HepG2 (cell line): ENCODE data around the gene FUT6. TPM values are rescaled to one million over a fixed set of nuclear protein-coding genes. Genes with fewer than 3 reads are reported as not detected.

ENCODE experiments used
- ATAC-seq: fragments of 200-7000 bp; cut with Tn5 transposase; 3 replicates; pipeline ENCODE4 v1.9.1; 2020; ENCODE audit warnings: mild to moderate bottlenecking, moderate library complexity
- BruUV-seq: library from RNA; stranded (reverse); fragments of 400-500 nt; replicated peaks from 2 replicates; lab custom pipeline; 2021; lab: Mats Ljungman, UMichigan
- CTCF ChIA-PET: fragments of 300-600 bp; formaldehyde crosslinking; extraction: SDS; loops from one replicate; lab custom pipeline; 2021; ENCODE audit warnings: low total read pairs, inconsistent platforms, low intra/inter-chr PET ratio; lab: Yijun Ruan, JAX
- POLR2A ChIA-PET: fragments of 350-600 bp; sonication (Branson Sonifier 250); formaldehyde crosslinking; loops from one replicate; lab custom pipeline; 2020; ENCODE audit warnings: antibody characterized with exemption, inconsistent platforms; lab: Yijun Ruan, JAX
- DNase-seq: peaks from one replicate; pipeline ENCODE4 v3.0.0-alpha.2; 2015; ENCODE audit warnings: low spot score
- FAIRE-seq: peaks from 3 replicates; lab custom pipeline; 2011; peaks lifted over from hg19 to GRCh38; lab: Jason Lieb, UNC
- H2AFZ ChIP-seq: one replicate; pipeline ENCODE4 v1.6.1; 2011; ENCODE audit warnings: low read length, inconsistent platforms
- H3K27ac ChIP-seq: fragments of 300-600 bp; 3 replicates; pipeline ENCODE4 v1.8.0; 2011; ENCODE audit warnings: mixed run types, mild to moderate bottlenecking, mixed read lengths, low read length, inconsistent platforms; ENCODE audit not compliant: insufficient read depth; ENCODE audit errors: extremely low read length
- H3K27me3 ChIP-seq, 2 experiments: fragments of 200-600 bp in 1 of 2; 2 replicates in 1 of 2; 3 replicates in 1 of 2; pipeline versions ENCODE4 v1.6.0 to v1.8.0; 2011; ENCODE audit warnings: low read length in 2 of 2, mild to moderate bottlenecking in 2 of 2, moderate library complexity in 2 of 2, inconsistent platforms in 1 of 2; ENCODE audit not compliant: insufficient read depth in 2 of 2, control insufficient read depth in 1 of 2
- H3K36me3 ChIP-seq, 2 experiments: fragments of 200-600 bp in 1 of 2; replicated peaks in 1 of 2; 2 replicates in 1 of 2; 3 replicates in 1 of 2; pipeline versions ENCODE4 v1.5.1 to v1.8.0; 2011; ENCODE audit warnings: low read length in 2 of 2, inconsistent platforms in 1 of 2; ENCODE audit not compliant: insufficient read depth in 2 of 2, control insufficient read depth in 1 of 2
- H3K4me1 ChIP-seq: 2 replicates; pipeline ENCODE4 v1.5.1; 2012; ENCODE audit warnings: low read length, inconsistent platforms; ENCODE audit not compliant: insufficient read depth
- H3K4me2 ChIP-seq: 2 replicates; pipeline ENCODE4 v1.6.0; 2011; ENCODE audit warnings: low read depth, low read length, inconsistent platforms
- H3K4me3 ChIP-seq, 3 experiments: fragments of 200-600 bp in 1 of 3; sonication (generic), shearing (Covaris generic) in 1 of 3; replicated peaks in 1 of 3; 2 replicates each; pipeline ENCODE4 v1.5.1; 2011 to 2016; ENCODE audit warnings: low read length in 3 of 3, inconsistent platforms in 2 of 3, low read depth in 2 of 3, mild to moderate bottlenecking in 2 of 3, control low read depth in 1 of 3, mixed read lengths in 1 of 3; ENCODE audit not compliant: insufficient read depth in 1 of 3
- H3K79me2 ChIP-seq: one replicate; pipeline ENCODE4 v1.6.1; 2011; ENCODE audit warnings: low read length, inconsistent platforms; ENCODE audit not compliant: insufficient read depth
- H3K9ac ChIP-seq: 2 replicates; pipeline ENCODE4 v1.6.0; 2011; ENCODE audit warnings: mild to moderate bottlenecking, low read depth, low read length, inconsistent platforms; ENCODE audit not compliant: insufficient read depth
- H3K9me3 ChIP-seq: 2 replicates; pipeline ENCODE4 v1.5.1; 2012; ENCODE audit warnings: mild to moderate bottlenecking, low read length
- H4K20me1 ChIP-seq: 2 replicates; pipeline ENCODE4 v1.6.0; 2011; ENCODE audit warnings: inconsistent platforms, mild to moderate bottlenecking, low read length, moderate library complexity; ENCODE audit not compliant: insufficient read depth
- E2F5 ChIP-seq: sonication (generic); formaldehyde crosslinking; conservative IDR thresholded peaks from 2 replicates; pipeline ENCODE4 v1.4.0; 2020; ENCODE audit warnings: missing genetic modification reagents
- HNRNPLL ChIP-seq: fragments of 200-400 bp; formaldehyde crosslinking; IDR thresholded peaks from 2 replicates; pipeline ENCODE4 v1.6.1; 2017; ENCODE audit warnings: mild to moderate bottlenecking, low read depth, low read length; ENCODE audit not compliant: poor library complexity, severe bottlenecking
- POLR2A ChIP-seq, 2 experiments: IDR thresholded peaks; 2 replicates each; pipeline ENCODE4 v1.6.1; 2011; ENCODE audit warnings: low read depth in 2 of 2, low read length in 2 of 2, mild to moderate bottlenecking in 1 of 2, moderate library complexity in 1 of 2; ENCODE audit not compliant: insufficient read depth in 1 of 2
- THYN1 ChIP-seq: sonication (generic); formaldehyde crosslinking; IDR thresholded peaks from 2 replicates; pipeline ENCODE4 v1.8.1; 2023; ENCODE audit warnings: low read depth, mild to moderate bottlenecking, moderate library complexity, missing genetic modification reagents, borderline replicate concordance
- USF2 ChIP-seq, 2 experiments: sonication (generic) in 1 of 2; formaldehyde crosslinking in 1 of 2; IDR thresholded peaks; 2 replicates each; pipeline versions ENCODE4 v1.5.1 to v1.6.1; 2011 to 2020; ENCODE audit warnings: borderline replicate concordance in 1 of 2, low read depth in 1 of 2, low read length in 1 of 2, mild to moderate bottlenecking in 1 of 2, missing genetic modification reagents in 1 of 2, moderate library complexity in 1 of 2
- WGBS: methylation state at CpG from one replicate; pipeline ENCODE4 v1.1.6; 2017; ENCODE audit warnings: low lambda C conversion rate; 5-methylcytosine and 5-hydroxymethylcytosine counted together
- in situ Hi-C: cut with HindIII; loops from 2 replicates; pipeline ENCODE4 v1.10.0; 2017; ENCODE audit warnings: low pct_unique_long_range_greater_than_20kb; ENCODE audit not compliant: extremely low pct_ligation_motif_present
- intact Hi-C: fragments of 100-400 bp; cut with micrococcal nuclease; formaldehyde crosslinking; loops from one replicate; pipeline ENCODE4 v1.10.0; 2022; ENCODE audit not compliant: unreplicated experiment
- polyA plus RNA-seq, 8 experiments: library from polyadenylated mRNA; depleted of rRNA in 3 of 8; stranded (reverse) in 7 of 8; unstranded in 1 of 8; fragments of >200 nt; fragmentation: Illumina TruSeq in 4 of 8; extraction: Trizol in 4 of 8; gene quantifications; 2 replicates each; pipeline versions ENCODE4 v1.2.1 to v1.2.3, GENCODE V29; 2011 to 2016; ENCODE audit warnings: low read depth in 4 of 8, missing spikeins in 1 of 8, mixed read lengths in 1 of 8; ENCODE audit not compliant: insufficient read depth in 1 of 8
- total RNA-seq, 5 experiments: library from RNA; depleted of rRNA; stranded (reverse); fragments of >200 nt; fragmentation: Illumina TruSeq; extraction: Trizol; gene quantifications; 2 replicates each; pipeline ENCODE4 v1.2.3, GENCODE V29; 2016; ENCODE audit warnings: low read depth in 1 of 5

The FUT6 gene
- total and polyA plus RNA-seq, 2 of the 13 experiments (the other 11 are each of a cell fraction or from before 2014, with no cell fraction given): 8.2 to 27.7 TPM

GRCh38 chr19:5817218-5817617 lies 22.3 kb downstream of the FUT6 start:
- Histone ChIP-seq H3K4me2 (no peak overlapping the region), H3K27me3 (no peaks in the 10 kb centered on the region), H3K36me3 (no peaks in the 10 kb centered on the region), H2AFZ (no peak overlapping the region), H3K9me3 (no peaks in the 10 kb centered on the region), H3K4me1 (peaks cover 7% of the 10 kb centered on the region), H3K9ac (no peak overlapping the region), H3K4me3 (no peak overlapping the region), H3K79me2 (no peaks in the 10 kb centered on the region), H4K20me1 (peaks cover 2% of the 10 kb centered on the region; the same call in 1 of the 2 replicates), H3K27ac (no peak overlapping the region)
- no TSS peak for BruUV-seq
- DNase-seq (no peak), FAIRE-seq (no peak), ATAC-seq (no peak)
- in situ Hi-C loops: no loop called here
- 95% methylated on average over 2 of the region's 2 CpGs for WGBS
- ChIA-PET CTCF (no interaction called here), POLR2A (interaction anchor here (1.1 kb wide), 1 partner anchor 10 kb away, joined by 3 read pairs; no protein-coding TSS in a partner anchor)
- no peak for TF ChIP-seq THYN1 (CRISPR knock-in tag)
- TF ChIP-seq USF2 (IDR thresholded peaks at IDR 0.05; ENCODE audit: low read depth, low read length): no peak
- no peak for TF ChIP-seq USF2 (CRISPR knock-in tag; IDR thresholded peaks at IDR 0.05; ENCODE audit: borderline replicate concordance)
- intact Hi-C loops: no loop called here

- in situ Hi-C loops: no loop called here
- peak; percentile 26 for TF ChIP-seq HNRNPLL
- peak in 1 of 2 experiments; percentile 27; a peak in 1 of 4 replicates for TF ChIP-seq POLR2A (IDR thresholded peaks at IDR 0.05; ENCODE audit: insufficient read depth in 1 of 2, low read depth in 2 of 2, low read length in 2 of 2)
- no peak for TF ChIP-seq E2F5 (CRISPR knock-in tag)
- TF ChIP-seq, all 625 proteins: peak for 2
- Histone ChIP-seq H3K4me2 (no peak overlapping the region), H3K79me2 (no peaks in the 10 kb centered on the region), H3K9me3 (no peaks in the 10 kb centered on the region), H3K27ac (no peak overlapping the region), H4K20me1 (no peaks in the 10 kb centered on the region), H3K27me3 (no peaks in the 10 kb centered on the region), H3K4me3 (no peak overlapping the region), H2AFZ (no peak overlapping the region), H3K9ac (no peak overlapping the region), H3K4me1 (no peaks in the 10 kb centered on the region; the same call in 1 of the 2 replicates), H3K36me3 (no peaks in the 10 kb centered on the region)
- POLR2A ChIA-PET: no interaction called here
- 81% methylated on average over 10 of the region's 11 CpGs for WGBS
- FAIRE-seq (no peak), DNase-seq (no peak), ATAC-seq (no peak)
- no TSS peak for BruUV-seq
- CTCF ChIA-PET: no interaction called here
- intact Hi-C loops: no loop called here
These were observed 24.7 kb downstream of the FUT6 start for GRCh38 chr19:5814852-5815246.
